Measurements from ENCODE around the gene OR52M1.

OR52M1 gene

GRCh38 chr11:4544891-4545290, at the start of gene OR52M1:
Gene OR52M1 (plus strand): TSS chr11:4545191. CDS start chr11:4545191, 0 bp downstream.
- no peak for DNase-seq (ENCODE audit: extremely low read depth, insufficient read length)
- Histone ChIP-seq H3K36me3 (ENCODE audit: control insufficient read depth, insufficient read depth, low read length) (no peaks in the 10 kb centered on the region), H3K4me3 (replicated peaks; ENCODE audit: low read depth, low read length) (no peak within 1 kb of the TSS), H3K27me3 (replicated peaks; ENCODE audit: control insufficient read depth, insufficient read depth, low read length) (no peaks in the 10 kb centered on the region; the same call in 1 of the 2 replicates)
- TF ChIP-seq CTCF (IDR thresholded peaks at IDR 0.05; ENCODE audit: insufficient read depth, low read length, poor library complexity, severe bottlenecking), result no peak

GRCh38 chr11:4495487-4495886, 49.5 kb upstream of the OR52M1 start:
- Histone ChIP-seq H3K27me3 (replicated peaks; ENCODE audit: control insufficient read depth, insufficient read depth, low read length) (no peaks in the 10 kb centered on the region), H3K4me3 (replicated peaks; ENCODE audit: low read depth, low read length) (no peak overlapping the region), H3K36me3 (ENCODE audit: control insufficient read depth, insufficient read depth, low read length) (no peaks in the 10 kb centered on the region)
- TF ChIP-seq CTCF (IDR thresholded peaks at IDR 0.05; ENCODE audit: insufficient read depth, low read length, poor library complexity, severe bottlenecking), result no peak
- no peak for DNase-seq (ENCODE audit: extremely low read depth, insufficient read length)

GRCh38 chr11:4495986-4496385, 49.0 kb upstream of the OR52M1 start:
- H3K36me3 ChIP-seq (ENCODE audit: control insufficient read depth, insufficient read depth, low read length), result no peaks in the 10 kb centered on the region
- no peak for TF ChIP-seq CTCF (IDR thresholded peaks at IDR 0.05; ENCODE audit: insufficient read depth, low read length, poor library complexity, severe bottlenecking)
- H3K27me3 ChIP-seq (replicated peaks; ENCODE audit: control insufficient read depth, insufficient read depth, low read length), result no peaks in the 10 kb centered on the region
- H3K4me3 ChIP-seq (replicated peaks; ENCODE audit: low read depth, low read length), result no peak overlapping the region
- no peak for DNase-seq (ENCODE audit: extremely low read depth, insufficient read length)

- no peak for DNase-seq (ENCODE audit: extremely low read depth, insufficient read length)
- no peak overlapping the region for H3K4me3 ChIP-seq (replicated peaks; ENCODE audit: low read depth, low read length)
- H3K36me3 ChIP-seq (ENCODE audit: control insufficient read depth, insufficient read depth, low read length), result no peaks in the 10 kb centered on the region
- no peak for TF ChIP-seq CTCF (IDR thresholded peaks at IDR 0.05; ENCODE audit: insufficient read depth, low read length, poor library complexity, severe bottlenecking)
- H3K27me3 ChIP-seq (replicated peaks; ENCODE audit: control insufficient read depth, insufficient read depth, low read length), result no peaks in the 10 kb centered on the region
These were observed 48.3 kb upstream of the OR52M1 start for GRCh38 chr11:4496557-4497248.

- TF ChIP-seq CTCF (IDR thresholded peaks at IDR 0.05; ENCODE audit: insufficient read depth, low read length, poor library complexity, severe bottlenecking), result no peak
- no peaks in the 10 kb centered on the region for H3K36me3 ChIP-seq (ENCODE audit: control insufficient read depth, insufficient read depth, low read length)
- H3K27me3 ChIP-seq (replicated peaks; ENCODE audit: control insufficient read depth, insufficient read depth, low read length), result no peaks in the 10 kb centered on the region
- no peak for DNase-seq (ENCODE audit: extremely low read depth, insufficient read length)
- no peak overlapping the region for H3K4me3 ChIP-seq (replicated peaks; ENCODE audit: low read depth, low read length)
These were observed 36.1 kb upstream of the OR52M1 start for GRCh38 chr11:4508886-4509285.
